ENCODE measurements around the gene IFI27.
"Not testable (repeated sequence)": the region's sequence is repeated elsewhere in the genome, so short reads cannot be mapped to it uniquely, and the experiment has no call there.

Gene IFI27

GRCh38 chr14:94110552-94111181 is at the start of gene IFI27:
TSS of gene IFI27 (plus strand) at chr14:94110736.
- no peak for DNase-seq

- no peak for DNase-seq
These were observed 48.1 kb upstream of the IFI27 start for GRCh38 chr14:94062344-94062940.

GRCh38 chr14:94066089-94066676 is 44.4 kb upstream of the IFI27 start:
- no peak for DNase-seq

GRCh38 chr14:94072076-94072475 is 38.5 kb upstream of the IFI27 start:
- DNase-seq = not testable (repeated sequence)

- DNase-seq = no peak
These were observed 36.0 kb upstream of the IFI27 start for GRCh38 chr14:94074534-94074933.

- DNase-seq = no peak
These were observed 35.5 kb upstream of the IFI27 start for GRCh38 chr14:94075008-94075407.

GRCh38 chr14:94077111-94077821 is 33.3 kb upstream of the IFI27 start:
- DNase-seq = no peak

- no peak for DNase-seq
These were observed 32.7 kb upstream of the IFI27 start for GRCh38 chr14:94077823-94078222.

- DNase-seq = peak in 1 of 2 donors; percentile 11
These were observed 30.5 kb upstream of the IFI27 start for GRCh38 chr14:94079891-94080620.

- DNase-seq = peak; percentile 95 to 96
These were observed 29.7 kb upstream of the IFI27 start, which contains the start of the genes DDX24 and IFI27L1 for GRCh38 chr14:94080621-94081385. TSS of gene DDX24 (minus strand) at chr14:94081202. CDS start at chr14:94079742, 1,460 bp downstream. TSS of gene IFI27L1 (plus strand) at chr14:94081310. CDS start at chr14:94096938, 15,628 bp downstream.

GRCh38 chr14:94081386-94081820 is 29.1 kb upstream of the IFI27 start:
- DNase-seq = no peak

- DNase-seq = no peak
These were observed 22.6 kb upstream of the IFI27 start for GRCh38 chr14:94087891-94088290.

- no peak for DNase-seq
These were observed 22.0 kb upstream of the IFI27 start for GRCh38 chr14:94088516-94088915.

GRCh38 chr14:94089479-94089878 is 21.1 kb upstream of the IFI27 start:
- no peak for DNase-seq

- DNase-seq = no peak
These were observed 17.1 kb upstream of the IFI27 start for GRCh38 chr14:94093418-94093817.

- no peak for DNase-seq
These were observed 13.4 kb upstream of the IFI27 start for GRCh38 chr14:94097091-94097490.

GRCh38 chr14:94098326-94098992 is 12.1 kb upstream of the IFI27 start:
- DNase-seq = no peak

- DNase-seq = no peak
These were observed 11.5 kb upstream of the IFI27 start for GRCh38 chr14:94099006-94099405.

- no peak for DNase-seq
These were observed 9.7 kb upstream of the IFI27 start for GRCh38 chr14:94100847-94101246.

- no peak for DNase-seq
These were observed 8.8 kb upstream of the IFI27 start for GRCh38 chr14:94101748-94102147.

GRCh38 chr14:94102768-94103482 is 7.6 kb upstream of the IFI27 start:
- no peak for DNase-seq
